H1 (cell line): ENCODE results near the gene FBN1. TPM values are rescaled to one million over a fixed set of nuclear protein-coding genes. Genes with fewer than 3 reads are reported as not detected.

ENCODE experiments used
- CTCF ChIA-PET: fragments of 300-600 bp; sonication (Branson Sonifier 250); formaldehyde crosslinking; loops from one replicate; lab custom pipeline; 2021; ENCODE audit not compliant: partially characterized antibody; lab: Charles Lee
- POLR2A ChIA-PET: fragments of 300-600 bp; sonication (Branson Sonifier 250); formaldehyde crosslinking; loops from one replicate; lab custom pipeline; 2021; ENCODE audit warnings: inconsistent platforms; ENCODE audit not compliant: partially characterized antibody; lab: Charles Lee
- DNase-seq, 2 experiments: peaks; one replicate each; pipeline versions ENCODE4 v3.0.0 to v3.0.0-alpha.2; 2010 to 2022; ENCODE audit warnings: low spot score in 2 of 2, low read depth in 1 of 2, mixed read lengths in 1 of 2
- FAIRE-seq: peaks from 2 replicates; lab custom pipeline; 2011; peaks lifted over from hg19 to GRCh38; lab: Jason Lieb, UNC
- H2AFZ ChIP-seq: 2 replicates; pipeline ENCODE4 v1.8.1; 2012; ENCODE audit warnings: low read length, inconsistent platforms
- H2AK5ac ChIP-seq: 2 replicates; pipeline ENCODE4 v1.6.1; 2013; ENCODE audit warnings: low read depth, low read length
- H2BK120ac ChIP-seq: replicated peaks from 2 replicates; pipeline ENCODE3; 2013; ENCODE audit warnings: low read depth, low read length, inconsistent platforms
- H2BK12ac ChIP-seq: 2 replicates; pipeline ENCODE4 v1.6.1; 2013; ENCODE audit warnings: low read depth, low read length
- H2BK15ac ChIP-seq: 2 replicates; pipeline ENCODE4 v1.6.1; 2013; ENCODE audit warnings: low read length
- H2BK20ac ChIP-seq: 2 replicates; pipeline ENCODE4 v1.6.1; 2013; ENCODE audit warnings: low read length
- H2BK5ac ChIP-seq: 2 replicates; pipeline ENCODE4 v1.6.1; 2013; ENCODE audit warnings: low read depth, low read length
- H3K14ac ChIP-seq: 2 replicates; pipeline ENCODE4 v1.6.1; 2013; ENCODE audit warnings: inconsistent platforms; ENCODE audit not compliant: insufficient read length
- H3K18ac ChIP-seq: 2 replicates; pipeline ENCODE4 v1.6.1; 2013; ENCODE audit warnings: low read length; ENCODE audit errors: extremely low read depth
- H3K23ac ChIP-seq: 2 replicates; pipeline ENCODE4 v1.6.1; 2013; ENCODE audit warnings: inconsistent platforms; ENCODE audit not compliant: insufficient read length
- H3K23me2 ChIP-seq: 2 replicates; pipeline ENCODE4 v1.6.1; 2013; ENCODE audit warnings: low read depth, low read length
- H3K27ac ChIP-seq: 2 replicates; pipeline ENCODE4 v1.6.1; 2011; ENCODE audit warnings: low read depth, low read length, inconsistent platforms
- H3K27me3 ChIP-seq, 4 experiments: replicated peaks in 1 of 4; 1 replicate in 1 of 4; 2 replicates in 3 of 4; pipeline versions ENCODE4 v1.6.1 to v1.8.1; 2011 to 2013; ENCODE audit warnings: low read length in 3 of 4, mild to moderate bottlenecking in 3 of 4, inconsistent platforms in 2 of 4, mixed read lengths in 2 of 4, moderate library complexity in 1 of 4; ENCODE audit not compliant: control insufficient read depth in 3 of 4, insufficient read depth in 3 of 4; ENCODE audit errors: extremely low read depth in 1 of 4
- H3K36me3 ChIP-seq, 4 experiments: 2 replicates each; pipeline versions ENCODE4 v1.6.1 to v1.8.1; 2011 to 2013; ENCODE audit warnings: mild to moderate bottlenecking in 4 of 4, low read length in 3 of 4, moderate library complexity in 2 of 4, control low read depth in 1 of 4, inconsistent platforms in 1 of 4; ENCODE audit not compliant: insufficient read depth in 4 of 4, control insufficient read depth in 2 of 4
- H3K4ac ChIP-seq: replicated peaks from 2 replicates; pipeline ENCODE3; 2013; ENCODE audit warnings: low read length, low read depth, mixed read lengths, inconsistent platforms; ENCODE audit not compliant: insufficient read length
- H3K4me1 ChIP-seq, 4 experiments: replicated peaks in 1 of 4; 1 replicate in 1 of 4; 2 replicates in 3 of 4; pipeline versions ENCODE4 v1.6.1 to v1.8.1; 2011 to 2013; ENCODE audit warnings: low read length in 3 of 4, inconsistent platforms in 2 of 4, mixed read lengths in 1 of 4; ENCODE audit not compliant: insufficient read depth in 4 of 4, control insufficient read depth in 3 of 4
- H3K4me2 ChIP-seq, 2 experiments: 2 replicates each; pipeline versions ENCODE4 v1.6.1 to v1.8.1; 2011 to 2013; ENCODE audit warnings: low read depth in 2 of 2, low read length in 2 of 2, control low read depth in 1 of 2, inconsistent platforms in 1 of 2, mild to moderate bottlenecking in 1 of 2; ENCODE audit not compliant: insufficient read depth in 1 of 2
- H3K4me3 ChIP-seq, 4 experiments: fragments of 200-600, 300-600 bp in 1 of 4; sonication (generic), shearing (Covaris generic), sonication (Bioruptor Twin) in 1 of 4; 2 replicates each; pipeline versions ENCODE4 v1.5.1 to v1.8.1; 2011 to 2016; ENCODE audit warnings: low read length in 4 of 4, low read depth in 3 of 4, control low read depth in 2 of 4, inconsistent platforms in 2 of 4, mild to moderate bottlenecking in 2 of 4, mixed read lengths in 1 of 4, moderate library complexity in 1 of 4; ENCODE audit not compliant: insufficient read depth in 2 of 4; ENCODE audit errors: extremely low read depth in 1 of 4
- H3K56ac ChIP-seq: replicated peaks from 2 replicates; pipeline ENCODE3; 2013; ENCODE audit warnings: low read depth, mild to moderate bottlenecking, mixed read lengths, low read length, inconsistent platforms; ENCODE audit not compliant: insufficient read length
- H3K79me1 ChIP-seq: 2 replicates; pipeline ENCODE4 v1.6.1; 2013; ENCODE audit warnings: low read depth, low read length, control low read depth
- H3K79me2 ChIP-seq, 2 experiments: 2 replicates each; pipeline versions ENCODE4 v1.6.1 to v1.8.1; 2012 to 2013; ENCODE audit warnings: low read length in 2 of 2, mild to moderate bottlenecking in 2 of 2, inconsistent platforms in 1 of 2; ENCODE audit not compliant: insufficient read depth in 2 of 2, control insufficient read depth in 1 of 2
- H3K9ac ChIP-seq, 4 experiments: replicated peaks in 1 of 4; 1 replicate in 1 of 4; 2 replicates in 3 of 4; pipeline versions ENCODE4 v1.6.1 to v1.8.1; 2011 to 2013; ENCODE audit warnings: low read depth in 3 of 4, low read length in 3 of 4, control low read depth in 2 of 4, mild to moderate bottlenecking in 2 of 4, moderate library complexity in 2 of 4, inconsistent platforms in 1 of 4; ENCODE audit errors: extremely low read depth in 1 of 4
- H3K9me3 ChIP-seq, 2 experiments: 2 replicates each; pipeline versions ENCODE4 v1.6.1 to v1.8.1; 2012 to 2013; ENCODE audit warnings: mild to moderate bottlenecking in 2 of 2, moderate library complexity in 2 of 2, control low read depth in 1 of 2, inconsistent platforms in 1 of 2, low read depth in 1 of 2, low read length in 1 of 2, mixed read lengths in 1 of 2; ENCODE audit not compliant: insufficient read depth in 2 of 2
- H4K20me1 ChIP-seq, 2 experiments: replicated peaks in 1 of 2; 2 replicates each; pipeline versions ENCODE3 to v1.8.1; 2011 to 2013; ENCODE audit warnings: inconsistent platforms in 2 of 2, low read length in 2 of 2, mild to moderate bottlenecking in 1 of 2; ENCODE audit not compliant: insufficient read depth in 2 of 2, control insufficient read depth in 1 of 2
- H4K5ac ChIP-seq: 2 replicates; pipeline ENCODE4 v1.6.1; 2013; ENCODE audit warnings: low read length, low read depth, mixed read lengths, inconsistent platforms; ENCODE audit not compliant: insufficient read length
- H4K8ac ChIP-seq: 2 replicates; pipeline ENCODE4 v1.8.0; 2013; ENCODE audit warnings: mild to moderate bottlenecking, moderate library complexity, low read length, inconsistent platforms; ENCODE audit not compliant: insufficient read depth; ENCODE audit errors: extremely low read depth
- H4K91ac ChIP-seq: replicated peaks from 2 replicates; pipeline ENCODE3; 2013; ENCODE audit warnings: low read length, mixed read lengths, inconsistent platforms; ENCODE audit not compliant: insufficient read length
- ASH2L ChIP-seq: fragments of 200-600, 300-600 bp; sonication (generic); IDR thresholded peaks from one replicate; pipeline ENCODE4 v1.7.1; 2017; ENCODE audit warnings: low read length
- BACH1 ChIP-seq: IDR thresholded peaks from 2 replicates; pipeline ENCODE4 v1.6.1; 2012; ENCODE audit warnings: low read length, improper control_type of control experiment
- EGR1 ChIP-seq: IDR thresholded peaks from 2 replicates; pipeline ENCODE4 v1.6.1; 2011; ENCODE audit warnings: low read depth, low read length, borderline replicate concordance
- EZH2 ChIP-seq: fragments of 200-600 bp; sonication (generic); IDR thresholded peaks from 2 replicates; pipeline ENCODE4 v1.7.1; 2012; ENCODE audit warnings: low read depth, mild to moderate bottlenecking, moderate library complexity, low read length, inconsistent platforms; ENCODE audit not compliant: severe bottlenecking
- GTF2F1 ChIP-seq: IDR thresholded peaks from 2 replicates; pipeline ENCODE4 v1.6.1; 2012; ENCODE audit warnings: low read depth, low read length, improper control_type of control experiment, borderline replicate concordance
- KDM5A ChIP-seq: fragments of 200-600 bp; IDR thresholded peaks from 2 replicates; pipeline ENCODE4 v1.7.1; 2012; ENCODE audit warnings: mild to moderate bottlenecking, low read length, inconsistent platforms, mixed read lengths
- SUZ12 ChIP-seq: fragments of 200-600 bp; sonication (generic); IDR thresholded peaks from 2 replicates; pipeline ENCODE4 v1.6.1; 2012; ENCODE audit warnings: mild to moderate bottlenecking, inconsistent platforms, low read length, moderate library complexity, mixed read lengths
- TBP ChIP-seq: IDR thresholded peaks from 2 replicates; pipeline ENCODE4 v1.6.1; 2011; ENCODE audit warnings: low read depth, low read length, improper control_type of control experiment
- TEAD4 ChIP-seq: IDR thresholded peaks from 2 replicates; pipeline ENCODE4 v1.6.1; 2012; ENCODE audit warnings: low read depth, low read length, inconsistent platforms, mixed read lengths
- ZNF274 ChIP-seq: IDR thresholded peaks from 2 replicates; pipeline ENCODE4 v1.7.0; 2012; ENCODE audit warnings: low read length, borderline replicate concordance; ENCODE audit errors: extremely low read depth
- WGBS, 2 experiments: shearing (Covaris generic) in 1 of 2; methylation state at CpG; one replicate each; pipeline versions ENCODE4 v1.1.6 to v1.1.7; 2013 to 2015; ENCODE audit warnings: low lambda C conversion rate in 2 of 2, mixed read lengths in 2 of 2, inconsistent platforms in 1 of 2, low coverage in 1 of 2, missing lambda C conversion rate in 1 of 2; ENCODE audit not compliant: insufficient replicate concordance in 2 of 2, insufficient coverage in 1 of 2, insufficient read length in 1 of 2; ENCODE audit errors: extremely low coverage in 1 of 2, missing lambda C conversion rate in 1 of 2; 5-methylcytosine and 5-hydroxymethylcytosine counted together
- polyA plus RNA-seq, 7 experiments: library from polyadenylated mRNA; depleted of rRNA in 3 of 7; stranded (reverse) in 5 of 7; unstranded in 2 of 7; fragments of >200 nt in 5 of 7; fragments of 200-250 nt in 2 of 7; gene quantifications; 1 replicate in 5 of 7; 2 replicates in 1 of 7; 4 replicates in 1 of 7; pipeline versions ENCODE4 v1.2.1 to v1.2.3, GENCODE V29; 2011 to 2013; ENCODE audit warnings: missing spikeins in 2 of 7, mixed read lengths in 2 of 7
- total RNA-seq: library from RNA; stranded (reverse); fragmentation: NEBNext Ultra II Directional; extraction: Animal tissue kit (Norgen Biotek cat#: 25700); gene quantifications from 2 replicates; pipeline ENCODE4 v1.2.1, GENCODE V29; 2021
- TF ChIP-seq, protein P1 (sequence below), 3 experiments: IDR thresholded peaks; 1 replicate in 2 of 3; 2 replicates in 1 of 3; pipeline versions ENCODE4 v1.5.1 to v1.6.1; 2011; ENCODE audit warnings: low read length in 3 of 3, mild to moderate bottlenecking in 3 of 3, inconsistent platforms in 2 of 3, low read depth in 1 of 3, moderate library complexity in 1 of 3; ENCODE audit not compliant: insufficient read depth in 1 of 3; ENCODE audit errors: control extremely low read depth in 1 of 3
- TF ChIP-seq, protein P2 (sequence below): IDR thresholded peaks from 2 replicates; pipeline ENCODE4 v1.6.1; 2012; ENCODE audit warnings: inconsistent platforms

The FBN1 gene
- total and polyA plus RNA-seq, 2 of the 8 experiments (the other 6 are each of a cell fraction or from before 2014, with no cell fraction given): 3.0 to 4.0 TPM

DNA sequence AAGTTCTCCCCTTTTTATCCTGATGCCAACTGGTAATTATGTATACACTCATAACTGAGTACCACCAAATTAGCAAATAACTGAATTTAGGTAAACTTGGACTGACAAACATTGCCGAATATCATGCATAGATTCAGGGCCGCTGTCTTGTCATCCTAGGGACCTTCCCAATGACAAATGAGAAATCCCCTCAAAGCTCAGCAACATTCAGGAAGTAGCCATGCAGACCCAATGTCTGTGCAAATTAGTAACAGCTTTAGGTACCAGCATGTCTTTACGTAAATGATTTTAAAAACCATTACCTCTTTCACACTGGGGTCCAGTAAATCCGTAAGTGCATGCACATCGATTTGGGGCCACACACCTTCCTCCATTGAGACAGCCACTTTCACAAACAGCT is 49.5 kb downstream of the FBN1 start:
- no peak overlapping the region for H3K23ac ChIP-seq
- no peak overlapping the region for H2AFZ ChIP-seq
- no peak overlapping the region for H3K56ac ChIP-seq
- H3K4ac ChIP-seq: no peak overlapping the region
- H4K20me1 ChIP-seq: no peaks in the 10 kb centered on the region
- no peak for FAIRE-seq
- no peak overlapping the region for H4K5ac ChIP-seq
- H3K4me3 ChIP-seq: no peak overlapping the region
- H4K91ac ChIP-seq: no peak overlapping the region
- no peaks in the 10 kb centered on the region for H3K79me2 ChIP-seq
- H3K36me3 ChIP-seq: no peaks in the 10 kb centered on the region
- no peak for DNase-seq
- no peak overlapping the region for H2BK15ac ChIP-seq
- H3K9me3 ChIP-seq: no peaks in the 10 kb centered on the region
- H2BK5ac ChIP-seq: no peak overlapping the region
- H3K9ac ChIP-seq: no peak overlapping the region
- no peak overlapping the region for H3K14ac ChIP-seq
- H3K23me2 ChIP-seq: no peaks in the 10 kb centered on the region
- no peak overlapping the region for H4K8ac ChIP-seq
- no peak overlapping the region for H2BK20ac ChIP-seq
- no peak overlapping the region for H3K18ac ChIP-seq
- ChIA-PET CTCF (interaction anchor here (0.6 to 0.8 kb wide), 3 partner anchors 66 to 243 kb away, joined by 3 to 4 read pairs (median 4); no protein-coding TSS in a partner anchor), POLR2A (no interaction called here)
- no peak overlapping the region for H2AK5ac ChIP-seq
- H2BK12ac ChIP-seq: no peak overlapping the region
- H3K4me2 ChIP-seq: no peak overlapping the region
- H3K27ac ChIP-seq: no peak overlapping the region
- no peaks in the 10 kb centered on the region for H3K27me3 ChIP-seq
- no peaks in the 10 kb centered on the region for H3K79me1 ChIP-seq
- no peak overlapping the region for H2BK120ac ChIP-seq
- no peaks in the 10 kb centered on the region for H3K4me1 ChIP-seq
- 88% methylated on average over 5 of the region's 5 CpGs; no CpG with 5 or more reads in 1 of the 2 experiments for WGBS, 2 experiments
- TF ChIP-seq ASH2L: no peak
- no peak for TF ChIP-seq GTF2F1
- no peak for TF ChIP-seq TBP
- no peak for TF ChIP-seq EZH2
- no peak for TF ChIP-seq KDM5A
- TF ChIP-seq SUZ12: no peak
- TF ChIP-seq, protein P1, sequence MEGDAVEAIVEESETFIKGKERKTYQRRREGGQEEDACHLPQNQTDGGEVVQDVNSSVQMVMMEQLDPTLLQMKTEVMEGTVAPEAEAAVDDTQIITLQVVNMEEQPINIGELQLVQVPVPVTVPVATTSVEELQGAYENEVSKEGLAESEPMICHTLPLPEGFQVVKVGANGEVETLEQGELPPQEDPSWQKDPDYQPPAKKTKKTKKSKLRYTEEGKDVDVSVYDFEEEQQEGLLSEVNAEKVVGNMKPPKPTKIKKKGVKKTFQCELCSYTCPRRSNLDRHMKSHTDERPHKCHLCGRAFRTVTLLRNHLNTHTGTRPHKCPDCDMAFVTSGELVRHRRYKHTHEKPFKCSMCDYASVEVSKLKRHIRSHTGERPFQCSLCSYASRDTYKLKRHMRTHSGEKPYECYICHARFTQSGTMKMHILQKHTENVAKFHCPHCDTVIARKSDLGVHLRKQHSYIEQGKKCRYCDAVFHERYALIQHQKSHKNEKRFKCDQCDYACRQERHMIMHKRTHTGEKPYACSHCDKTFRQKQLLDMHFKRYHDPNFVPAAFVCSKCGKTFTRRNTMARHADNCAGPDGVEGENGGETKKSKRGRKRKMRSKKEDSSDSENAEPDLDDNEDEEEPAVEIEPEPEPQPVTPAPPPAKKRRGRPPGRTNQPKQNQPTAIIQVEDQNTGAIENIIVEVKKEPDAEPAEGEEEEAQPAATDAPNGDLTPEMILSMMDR (IDR thresholded peaks at IDR 0.05; ENCODE audit: control extremely low read depth in 1 of 3, insufficient read depth in 1 of 3, low read depth in 1 of 3, low read length in 3 of 3): no peak
- TF ChIP-seq BACH1: no peak
- TF ChIP-seq, protein P2, sequence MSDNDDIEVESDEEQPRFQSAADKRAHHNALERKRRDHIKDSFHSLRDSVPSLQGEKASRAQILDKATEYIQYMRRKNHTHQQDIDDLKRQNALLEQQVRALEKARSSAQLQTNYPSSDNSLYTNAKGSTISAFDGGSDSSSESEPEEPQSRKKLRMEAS: no peak
- no peak for TF ChIP-seq TEAD4
- TF ChIP-seq ZNF274: no peak
- TF ChIP-seq EGR1: no peak
